ENCODE measurements around the gene FAM222B.
A peak's percentile ranks its signal among the peaks of the same experiment; 100 is the strongest.

The FAM222B gene

GRCh38 chr17:28758411-28759121 lies 84.0 kb downstream of the FAM222B start:
- no peak for TF ChIP-seq CTCF (IDR thresholded peaks at IDR 0.05)
- H3K36me3 Mint-ChIP-seq (ENCODE audit: low read depth), result peaks cover 48% of the 10 kb centered on the region
- H3K4me1 Mint-ChIP-seq, result peaks cover 16% of the 10 kb centered on the region
- H3K4me3 Mint-ChIP-seq, result no peak overlapping the region
- DNase-seq, result no peak
- H3K9me3 Mint-ChIP-seq, result no peaks in the 10 kb centered on the region
- H3K27ac Mint-ChIP-seq, result no peak overlapping the region
- peaks cover 3% of the 10 kb centered on the region for H3K27me3 Mint-ChIP-seq (ENCODE audit: low read depth, poor library complexity)

DNA sequence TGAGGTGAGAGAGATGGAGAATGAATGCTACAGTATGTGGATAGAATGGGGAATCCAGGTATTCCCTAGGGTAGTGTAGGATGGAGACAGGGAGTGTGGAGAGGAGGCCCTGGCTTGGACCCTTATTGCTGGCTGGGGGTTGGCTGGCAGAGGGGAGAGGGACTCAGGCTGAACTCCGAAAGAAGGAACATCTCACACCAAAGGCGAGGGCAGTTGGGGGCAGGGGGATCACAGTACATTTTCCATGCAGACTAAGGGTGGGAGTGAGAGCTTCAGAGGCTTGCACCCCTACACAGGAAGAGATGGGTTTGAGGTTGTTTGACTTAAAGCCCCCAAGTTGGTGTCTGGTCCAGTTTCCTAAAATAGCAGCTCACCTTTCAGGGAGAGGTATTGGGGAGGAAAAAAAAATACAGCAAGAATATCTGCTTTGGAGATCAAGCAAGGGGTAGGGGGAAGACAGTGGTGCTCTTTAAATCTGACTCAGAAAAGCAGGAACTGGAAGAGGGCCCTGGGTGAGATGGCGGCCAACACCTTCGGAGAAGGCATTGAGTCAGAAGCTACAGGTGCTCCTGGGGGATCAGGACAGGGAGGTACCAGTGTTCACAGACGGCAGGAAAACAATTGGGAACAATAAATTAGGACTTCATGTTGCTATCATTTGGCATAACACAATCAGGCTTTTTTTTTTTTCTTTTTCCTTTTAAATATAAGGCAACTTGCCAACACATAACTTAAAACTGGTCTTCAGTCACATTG lies 86.4 kb downstream of the FAM222B start:
- peaks cover 8% of the 10 kb centered on the region for H3K4me1 Mint-ChIP-seq
- no peak for TF ChIP-seq CTCF (IDR thresholded peaks at IDR 0.05)
- no peak for DNase-seq
- no peak overlapping the region for H3K4me3 Mint-ChIP-seq
- H3K9me3 Mint-ChIP-seq, result no peaks in the 10 kb centered on the region
- H3K27me3 Mint-ChIP-seq (ENCODE audit: low read depth, poor library complexity), result peaks cover 3% of the 10 kb centered on the region
- peak overlapping the region; percentile 34 for H3K27ac Mint-ChIP-seq
- H3K36me3 Mint-ChIP-seq (ENCODE audit: low read depth), result peaks cover 63% of the 10 kb centered on the region

- no peak overlapping the region for H3K4me3 Mint-ChIP-seq
- peaks cover 65% of the 10 kb centered on the region for H3K36me3 Mint-ChIP-seq (ENCODE audit: low read depth)
- H3K9me3 Mint-ChIP-seq, result no peaks in the 10 kb centered on the region
- H3K4me1 Mint-ChIP-seq, result peaks cover 3% of the 10 kb centered on the region
- no peak for TF ChIP-seq CTCF (IDR thresholded peaks at IDR 0.05)
- peaks cover 3% of the 10 kb centered on the region for H3K27me3 Mint-ChIP-seq (ENCODE audit: low read depth, poor library complexity)
- DNase-seq, result no peak
- peak overlapping the region; percentile 34 for H3K27ac Mint-ChIP-seq
Observed at GRCh38 chr17:28755486-28755885, 87.1 kb downstream of the FAM222B start.

GRCh38 chr17:28751600-28752366 lies 90.8 kb downstream of the FAM222B start:
- Mint-ChIP-seq H3K9me3 (no peaks in the 10 kb centered on the region), H3K27ac (no peak overlapping the region), H3K27me3 (ENCODE audit: low read depth, poor library complexity) (no peaks in the 10 kb centered on the region), H3K4me3 (no peak overlapping the region), H3K36me3 (ENCODE audit: low read depth) (peaks cover 57% of the 10 kb centered on the region), H3K4me1 (peaks cover 14% of the 10 kb centered on the region)
- no peak for TF ChIP-seq CTCF (IDR thresholded peaks at IDR 0.05)
- no peak for DNase-seq

DNA sequence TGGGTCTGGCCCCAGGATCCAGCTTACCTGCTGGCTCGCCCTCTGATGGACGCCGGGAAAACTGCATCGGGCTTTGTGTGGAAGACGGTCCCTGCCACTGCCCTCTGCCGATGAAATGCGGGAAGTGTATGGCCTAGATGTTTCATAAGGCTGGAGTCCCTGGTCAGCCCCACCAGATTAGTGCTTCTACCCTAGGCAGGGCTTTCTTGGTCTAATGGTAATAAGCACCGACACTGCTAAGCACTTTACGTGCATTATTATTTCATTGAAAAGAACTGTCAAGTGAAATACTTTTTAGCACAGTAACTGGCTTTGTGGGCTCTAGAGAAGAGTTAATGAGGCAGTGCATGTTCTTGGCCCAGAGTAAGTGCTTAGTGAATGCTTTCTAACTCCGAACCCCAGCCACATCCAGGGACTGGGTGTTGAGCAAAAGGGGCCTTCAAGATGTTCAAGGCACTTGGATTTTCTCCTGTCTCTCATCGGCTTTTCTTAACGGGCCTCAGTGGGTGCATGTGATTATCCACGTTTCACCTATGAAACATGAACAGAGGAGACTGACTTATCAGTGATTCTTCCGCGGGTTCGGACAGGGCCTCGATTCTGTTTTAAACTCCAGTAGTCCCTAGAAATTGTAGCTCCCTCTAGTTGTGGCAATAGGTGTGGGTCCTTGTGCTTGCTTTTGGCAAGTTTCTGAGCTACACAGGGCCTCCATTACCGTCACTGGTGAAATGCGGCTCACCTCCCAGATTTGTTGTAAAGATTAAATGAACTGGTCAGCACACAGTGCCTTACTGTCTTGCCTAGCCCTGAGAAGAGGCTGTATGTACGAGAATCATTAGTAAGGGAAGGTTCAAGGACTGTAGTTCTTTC lies 92.2 kb downstream of the FAM222B start:
- Mint-ChIP-seq H3K4me3 (no peak overlapping the region), H3K9me3 (no peaks in the 10 kb centered on the region), H3K27ac (peak overlapping the region; percentile 68), H3K27me3 (ENCODE audit: low read depth, poor library complexity) (no peaks in the 10 kb centered on the region), H3K36me3 (ENCODE audit: low read depth) (peaks cover 44% of the 10 kb centered on the region), H3K4me1 (peaks cover 26% of the 10 kb centered on the region)
- peak; percentile 99 for TF ChIP-seq CTCF (IDR thresholded peaks at IDR 0.05)
- DNase-seq, result peak; percentile 95

All from nephron progenitor cell (in vitro differentiated cells).